Pancreas (tissue), 10 donors: ENCODE measurements around the gene SUPT4H1. TPM values are rescaled to one million over a fixed set of nuclear protein-coding genes. Genes with fewer than 3 reads are reported as not detected.
"Not testable (repeated sequence)": the region's sequence is repeated elsewhere in the genome, so short reads cannot be mapped to it uniquely, and the experiment has no call there.

Source experiments
- ATAC-seq, 4 donors: fragments of 200-7000 bp; cut with Tn5 transposase; one replicate each; pipeline versions ENCODE4 v1.8.0 to v1.9.1; 2020; ENCODE audit warnings: mild to moderate bottlenecking in 4 of 4, moderate library complexity in 4 of 4
- DNase-seq, 6 donors: peaks; one replicate each; pipeline ENCODE4 v3.0.0-alpha.2; 2020
- FAIRE-seq: peaks from 2 replicates; lab custom pipeline; 2012; peaks lifted over from hg19 to GRCh38; lab: Jason Lieb, UNC
- H3K27ac ChIP-seq, 4 donors: fragments of 200-600 bp; sonication (generic); 1 replicate in 3 of 4; 2 replicates in 1 of 4; pipeline versions ENCODE4 v1.5.0 to v1.8.0; 2020
- H3K27me3 ChIP-seq, 4 donors: fragments of 200-600 bp; one replicate each; pipeline ENCODE4 v1.8.0; 2021
- H3K36me3 ChIP-seq, 3 donors: fragments of 200-600 bp; sonication (generic) in 1 of 3; one replicate each; pipeline versions ENCODE4 v1.5.0 to v1.8.0; 2020 to 2021
- H3K4me1 ChIP-seq, 3 donors: fragments of 200-600 bp; one replicate each; pipeline ENCODE4 v1.8.0; 2021
- H3K4me3 ChIP-seq, 4 donors: fragments of 200-600 bp; sonication (generic) in 2 of 4; one replicate each; pipeline versions ENCODE4 v1.5.0 to v1.8.0; 2020 to 2021
- H3K9me3 ChIP-seq, 4 donors: fragments of 200-600 bp; one replicate each; pipeline ENCODE4 v1.8.0; 2021
- CTCF ChIP-seq, 4 donors: fragments of 200-600 bp; sonication (generic) in 3 of 4; IDR thresholded peaks; one replicate each; pipeline versions ENCODE4 v1.5.0 to v1.8.0; 2021; ENCODE audit warnings: antibody characterized with exemption in 4 of 4
- WGBS, 2 donors: extraction: QIAGEN DNeasy Blood & Tissue Kit; methylation state at CpG; one replicate each; pipeline ENCODE4 v1.1.7; 2013; 5-methylcytosine and 5-hydroxymethylcytosine counted together
- intact Hi-C, 3 donors: fragments of 100-400 bp; cut with DNase I; formaldehyde crosslinking; loops; one replicate each; pipeline versions ENCODE4 v1.11.1 to v1.14.2; 2022
- polyA plus RNA-seq, 2 donors: library from polyadenylated mRNA; stranded (reverse); fragments of 200-250 nt; gene quantifications; one replicate each; pipeline ENCODE4 v1.2.3, GENCODE V29; 2013
- total RNA-seq, 6 donors: library from RNA; stranded (reverse); fragmentation: NEBNext Ultra II Directional in 4 of 6; extraction: Animal tissue kit (Norgen Biotek cat#: 25700) in 4 of 6; gene quantifications; one replicate each; pipeline versions ENCODE4 v1.2.1 to v1.2.4, GENCODE V29; 2021 to 2023
- donor health status: healthy with polysubstance abuse.
- donor health status: DM: no; HTN: no; CAD: no; lungs with moderate emphysema.
- donor health status: DM: no; HTN: no; CAD: no.
- donor health status: control.
- donor health status: control.
- donor health status: Bipolar disorder and iron deficiency.
- donor health status: DM: yes; HTN: yes; CAD: no.
- donor health status: DM: no; HTN: no; CAD: no.
- donor health status: DM: no; HTN: no; CAD: no.
- donor health status: DM: yes; HTN: yes; CAD: no.

Gene SUPT4H1
- total and polyA plus RNA-seq, 8 donors = 14.1 to 43.7 (median 27.1) TPM

- no peak overlapping the region for H3K4me3 ChIP-seq
- intact Hi-C loops = no loop called here
Observed at GRCh38 chr17:58343131-58343530, 8.9 kb downstream of the SUPT4H1 start.

GRCh38 chr17:58341861-58342475 is 10.0 kb downstream of the SUPT4H1 start:
- DNase-seq (peak in 1 of 6 donors; percentile 1), FAIRE-seq (no peak), ATAC-seq (no peak)
- peaks cover 6 to 26% (median 21%) of the 10 kb centered on the region in 3 donors for H3K36me3 ChIP-seq
- no peaks in the 10 kb centered on the region for H3K9me3 ChIP-seq
- H3K27ac ChIP-seq = no peak overlapping the region
- intact Hi-C loops = no loop called here
- WGBS, 2 donors = 66 to 79% methylated on average over 4 of the region's 4 CpGs
- no peak for TF ChIP-seq CTCF (IDR thresholded peaks at IDR 0.05)
- no peaks in the 10 kb centered on the region for H3K4me1 ChIP-seq
- no peaks in the 10 kb centered on the region for H3K27me3 ChIP-seq
- no peak overlapping the region for H3K4me3 ChIP-seq

More at GRCh38 chr17:58343131-58343530, 8.9 kb downstream of the SUPT4H1 start:
- no peak for TF ChIP-seq CTCF (IDR thresholded peaks at IDR 0.05)
- Histone ChIP-seq H3K27ac (peak overlapping the region in 1 of 4 donors; percentile 62), H3K36me3 (peaks cover 6 to 36% (median 27%) of the 10 kb centered on the region in 3 donors), H3K9me3 (no peaks in the 10 kb centered on the region), H3K4me1 (no peaks in the 10 kb centered on the region), H3K27me3 (no peaks in the 10 kb centered on the region)
- FAIRE-seq = no peak
- WGBS, 2 donors = 90 to 99% methylated on average over 4 of the region's 4 CpGs
- no peak for ATAC-seq
- peak in 1 of 6 donors; percentile 2 for DNase-seq

GRCh38 chr17:58341136-58341860 is 10.7 kb downstream of the SUPT4H1 start:
- FAIRE-seq, H3K27me3 ChIP-seq, intact Hi-C loops, ATAC-seq, H3K4me3 ChIP-seq, H3K27ac ChIP-seq, H3K9me3 ChIP-seq, H3K4me1 ChIP-seq: not testable (repeated sequence)
- H3K36me3 ChIP-seq = peaks cover 4 to 20% (median 15%) of the 10 kb centered on the region in 3 donors
- DNase-seq = peak in 1 of 6 donors; percentile 20
- WGBS, 2 donors = 82 to 94% methylated on average over 11 of the region's 11 CpGs

- Histone ChIP-seq H3K4me1 (no peaks in the 10 kb centered on the region), H3K4me3 (no peak overlapping the region)
- 73 to 82% methylated on average over 5 of the region's 5 CpGs for WGBS, 2 donors
Observed at GRCh38 chr17:58340405-58340876, 11.6 kb downstream of the SUPT4H1 start.

More at GRCh38 chr17:58340405-58340876, 11.6 kb downstream of the SUPT4H1 start:
- DNase-seq = no peak
- no peak for ATAC-seq
- no peak for TF ChIP-seq CTCF (IDR thresholded peaks at IDR 0.05)
- H3K27me3 ChIP-seq = no peaks in the 10 kb centered on the region
- peaks cover 0 to 11% (median 6%) of the 10 kb centered on the region in 3 donors for H3K36me3 ChIP-seq
- no peak for FAIRE-seq
- no peaks in the 10 kb centered on the region for H3K9me3 ChIP-seq
- intact Hi-C loops = no loop called here
- H3K27ac ChIP-seq = peak overlapping the region in 1 of 4 donors; percentile 80
